ENCODE measurements around the gene KCNJ16. TPM values are rescaled to one million over a fixed set of nuclear protein-coding genes. Genes with fewer than 3 reads are reported as not detected.

The KCNJ16 gene
- polyA plus RNA-seq, 2 of the 4 experiments (the other 2 are of a cell fraction): 0.87 to 1.6 TPM

DNA sequence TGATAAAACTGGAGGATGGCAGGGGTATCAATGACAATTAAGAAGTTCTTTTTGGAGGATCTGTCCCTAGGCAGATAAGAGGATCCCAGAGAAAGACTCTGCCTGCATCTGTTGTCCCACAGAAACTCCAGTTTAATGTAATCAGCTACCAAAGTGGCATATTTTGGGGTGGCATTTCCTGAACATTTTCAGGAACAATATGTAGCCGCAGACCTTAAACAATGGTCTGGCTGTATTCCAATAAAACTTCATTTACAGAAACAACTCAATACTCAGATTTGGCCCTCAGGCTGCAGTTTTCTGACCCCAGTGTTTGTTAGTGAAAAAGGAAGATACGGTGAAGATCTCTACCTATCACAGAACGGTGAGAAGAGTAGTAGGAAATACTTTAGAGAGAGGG is 46.1 kb downstream of the KCNJ16 start:
- ChIA-PET CTCF (interaction anchor here (1.0 kb wide), 1 partner anchor 514 kb away, joined by 3 read pairs; no protein-coding TSS in a partner anchor), POLR2A (no interaction called here)
- ATAC-seq (no peak), FAIRE-seq (no peak), DNase-seq (ENCODE audit: low read depth in 1 of 2, low spot score in 1 of 2) (no peak)
- Histone ChIP-seq H3K4me3 (no peak overlapping the region), H3K9me3 (no peaks in the 10 kb centered on the region), H3K4me1 (peaks cover 8% of the 10 kb centered on the region; the same call in 2 of the 3 replicates), H3K4me2 (no peak overlapping the region), H3K27ac (no peak overlapping the region)
- no peak for TF ChIP-seq HOXB5 (CRISPR knock-in tag; IDR thresholded peaks at IDR 0.05)
- TF ChIP-seq ZSCAN20 (CRISPR knock-in tag; IDR thresholded peaks at IDR 0.05): no peak
- no peak for TF ChIP-seq SMC3 (IDR thresholded peaks at IDR 0.05)
- TF ChIP-seq, protein P1, sequence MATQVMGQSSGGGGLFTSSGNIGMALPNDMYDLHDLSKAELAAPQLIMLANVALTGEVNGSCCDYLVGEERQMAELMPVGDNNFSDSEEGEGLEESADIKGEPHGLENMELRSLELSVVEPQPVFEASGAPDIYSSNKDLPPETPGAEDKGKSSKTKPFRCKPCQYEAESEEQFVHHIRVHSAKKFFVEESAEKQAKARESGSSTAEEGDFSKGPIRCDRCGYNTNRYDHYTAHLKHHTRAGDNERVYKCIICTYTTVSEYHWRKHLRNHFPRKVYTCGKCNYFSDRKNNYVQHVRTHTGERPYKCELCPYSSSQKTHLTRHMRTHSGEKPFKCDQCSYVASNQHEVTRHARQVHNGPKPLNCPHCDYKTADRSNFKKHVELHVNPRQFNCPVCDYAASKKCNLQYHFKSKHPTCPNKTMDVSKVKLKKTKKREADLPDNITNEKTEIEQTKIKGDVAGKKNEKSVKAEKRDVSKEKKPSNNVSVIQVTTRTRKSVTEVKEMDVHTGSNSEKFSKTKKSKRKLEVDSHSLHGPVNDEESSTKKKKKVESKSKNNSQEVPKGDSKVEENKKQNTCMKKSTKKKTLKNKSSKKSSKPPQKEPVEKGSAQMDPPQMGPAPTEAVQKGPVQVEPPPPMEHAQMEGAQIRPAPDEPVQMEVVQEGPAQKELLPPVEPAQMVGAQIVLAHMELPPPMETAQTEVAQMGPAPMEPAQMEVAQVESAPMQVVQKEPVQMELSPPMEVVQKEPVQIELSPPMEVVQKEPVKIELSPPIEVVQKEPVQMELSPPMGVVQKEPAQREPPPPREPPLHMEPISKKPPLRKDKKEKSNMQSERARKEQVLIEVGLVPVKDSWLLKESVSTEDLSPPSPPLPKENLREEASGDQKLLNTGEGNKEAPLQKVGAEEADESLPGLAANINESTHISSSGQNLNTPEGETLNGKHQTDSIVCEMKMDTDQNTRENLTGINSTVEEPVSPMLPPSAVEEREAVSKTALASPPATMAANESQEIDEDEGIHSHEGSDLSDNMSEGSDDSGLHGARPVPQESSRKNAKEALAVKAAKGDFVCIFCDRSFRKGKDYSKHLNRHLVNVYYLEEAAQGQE (IDR thresholded peaks at IDR 0.05): no peak
- no peak for TF ChIP-seq HEYL (CRISPR knock-in tag; IDR thresholded peaks at IDR 0.05)
- no peak for TF ChIP-seq CBX2 (IDR thresholded peaks at IDR 0.05; ENCODE audit: borderline replicate concordance, low read depth)
- TF ChIP-seq CEBPB (IDR thresholded peaks at IDR 0.05): no peak
- no peak for TF ChIP-seq FOXS1 (CRISPR knock-in tag; IDR thresholded peaks at IDR 0.05)
- TF ChIP-seq, protein P2, sequence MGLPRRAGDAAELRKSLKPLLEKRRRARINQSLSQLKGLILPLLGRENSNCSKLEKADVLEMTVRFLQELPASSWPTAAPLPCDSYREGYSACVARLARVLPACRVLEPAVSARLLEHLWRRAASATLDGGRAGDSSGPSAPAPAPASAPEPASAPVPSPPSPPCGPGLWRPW (IDR thresholded peaks at IDR 0.05): no peak
- TF ChIP-seq RCOR1 (IDR thresholded peaks at IDR 0.05; ENCODE audit: low read depth, low read length): no peak
- TF ChIP-seq KDM1A (IDR thresholded peaks at IDR 0.05; ENCODE audit: low read depth): no peak
- TF ChIP-seq, protein P3, sequence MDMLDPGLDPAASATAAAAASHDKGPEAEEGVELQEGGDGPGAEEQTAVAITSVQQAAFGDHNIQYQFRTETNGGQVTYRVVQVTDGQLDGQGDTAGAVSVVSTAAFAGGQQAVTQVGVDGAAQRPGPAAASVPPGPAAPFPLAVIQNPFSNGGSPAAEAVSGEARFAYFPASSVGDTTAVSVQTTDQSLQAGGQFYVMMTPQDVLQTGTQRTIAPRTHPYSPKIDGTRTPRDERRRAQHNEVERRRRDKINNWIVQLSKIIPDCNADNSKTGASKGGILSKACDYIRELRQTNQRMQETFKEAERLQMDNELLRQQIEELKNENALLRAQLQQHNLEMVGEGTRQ (IDR thresholded peaks at IDR 0.05): no peak
- no peak for TF ChIP-seq RAD21 (conservative IDR thresholded peaks at IDR 0.05 in 1 of 2, IDR thresholded peaks at IDR 0.05 in 1 of 2)
- 81% methylated on average over 3 of the region's 3 CpGs for WGBS (ENCODE audit: missing lambda C conversion rate)

DNA sequence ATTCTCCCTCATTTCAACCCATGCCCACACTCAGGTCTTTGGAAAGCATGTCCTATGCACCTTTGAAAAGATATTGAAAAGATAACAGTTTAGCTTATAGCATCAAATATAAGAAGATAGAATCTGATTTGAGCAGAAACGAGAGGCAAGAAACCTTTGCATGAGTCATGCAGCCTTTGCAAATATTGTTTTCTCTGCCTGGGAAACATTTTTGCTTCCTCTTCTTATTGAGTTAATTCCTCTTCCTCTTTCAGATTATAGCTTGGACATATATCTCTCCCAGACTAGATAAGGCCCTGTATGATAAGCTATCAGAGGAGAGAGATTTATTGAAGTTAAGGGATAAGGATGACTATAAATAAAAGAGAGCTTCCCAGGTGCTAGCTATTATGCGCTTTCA is 48.2 kb downstream of the KCNJ16 start:
- Histone ChIP-seq H3K9me3 (no peaks in the 10 kb centered on the region), H3K4me2 (peak overlapping the region; percentile 24), H3K4me3 (no peak overlapping the region), H3K27ac (no peak overlapping the region), H3K4me1 (peaks cover 8% of the 10 kb centered on the region; the same call in 2 of the 3 replicates)
- ATAC-seq (no peak), FAIRE-seq (no peak), DNase-seq (ENCODE audit: low read depth in 1 of 2, low spot score in 1 of 2) (no peak)
- POLR2A ChIA-PET: no interaction called here
- 47% methylated on average over 2 of the region's 2 CpGs for whole genome bisulfite sequencing (ENCODE audit: missing lambda C conversion rate)
- TF ChIP-seq FOSL2 (IDR thresholded peaks at IDR 0.05): 0 out of 2 replicates have a peak, but pooled peaks have one; percentile 6
- peak; percentile 75 for TF ChIP-seq FOSL2 (CRISPR knock-in tag; IDR thresholded peaks at IDR 0.05)
- TF ChIP-seq, protein P4, sequence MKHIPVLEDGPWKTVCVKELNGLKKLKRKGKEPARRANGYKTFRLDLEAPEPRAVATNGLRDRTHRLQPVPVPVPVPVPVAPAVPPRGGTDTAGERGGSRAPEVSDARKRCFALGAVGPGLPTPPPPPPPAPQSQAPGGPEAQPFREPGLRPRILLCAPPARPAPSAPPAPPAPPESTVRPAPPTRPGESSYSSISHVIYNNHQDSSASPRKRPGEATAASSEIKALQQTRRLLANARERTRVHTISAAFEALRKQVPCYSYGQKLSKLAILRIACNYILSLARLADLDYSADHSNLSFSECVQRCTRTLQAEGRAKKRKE (CRISPR knock-in tag; IDR thresholded peaks at IDR 0.05; ENCODE audit: low read depth): no peak
- CTCF ChIA-PET: interaction anchor here (0.6 to 1.6 kb wide), 3 partner anchors 13 to 554 kb away, joined by 3 read pairs; no protein-coding TSS in a partner anchor

DNA sequence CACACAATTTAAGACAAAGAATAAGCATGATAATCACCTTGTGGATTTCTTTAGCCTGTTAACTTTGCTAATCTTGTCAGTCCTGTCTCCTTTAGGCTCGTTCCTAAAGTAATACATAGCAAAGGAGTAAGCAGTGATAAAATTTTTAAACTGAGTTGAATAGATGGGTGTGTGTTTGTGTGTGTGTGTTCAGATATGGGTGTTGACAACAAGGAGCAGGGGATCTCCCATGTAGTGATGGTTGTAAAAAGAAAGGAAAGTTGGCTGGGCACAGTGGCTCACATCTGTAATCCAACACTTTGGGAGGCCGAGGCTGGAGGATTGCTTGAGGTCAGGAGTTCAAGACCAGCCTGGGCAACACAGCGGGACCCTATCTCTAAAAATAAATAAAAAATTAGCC is 49.7 kb downstream of the KCNJ16 start:
- FAIRE-seq: no peak
- Histone ChIP-seq H3K4me2 (no peak overlapping the region), H3K4me1 (peaks cover 8% of the 10 kb centered on the region; the same call in 2 of the 3 replicates), H3K4me3 (no peak overlapping the region), H3K27ac (no peak overlapping the region), H3K9me3 (no peaks in the 10 kb centered on the region)
- CTCF ChIA-PET: interaction anchor here (1.4 kb wide), 1 partner anchor 556 kb away, joined by 3 read pairs; no protein-coding TSS in a partner anchor
- POLR2A ChIA-PET: no interaction called here
- WGBS (ENCODE audit: missing lambda C conversion rate): 61% methylated on average over 3 of the region's 3 CpGs
- no peak for DNase-seq (ENCODE audit: low read depth in 1 of 2, low spot score in 1 of 2)
- no peak for ATAC-seq
- TF ChIP-seq, protein P1 (IDR thresholded peaks at IDR 0.05): no peak
- TF ChIP-seq, protein P5, sequence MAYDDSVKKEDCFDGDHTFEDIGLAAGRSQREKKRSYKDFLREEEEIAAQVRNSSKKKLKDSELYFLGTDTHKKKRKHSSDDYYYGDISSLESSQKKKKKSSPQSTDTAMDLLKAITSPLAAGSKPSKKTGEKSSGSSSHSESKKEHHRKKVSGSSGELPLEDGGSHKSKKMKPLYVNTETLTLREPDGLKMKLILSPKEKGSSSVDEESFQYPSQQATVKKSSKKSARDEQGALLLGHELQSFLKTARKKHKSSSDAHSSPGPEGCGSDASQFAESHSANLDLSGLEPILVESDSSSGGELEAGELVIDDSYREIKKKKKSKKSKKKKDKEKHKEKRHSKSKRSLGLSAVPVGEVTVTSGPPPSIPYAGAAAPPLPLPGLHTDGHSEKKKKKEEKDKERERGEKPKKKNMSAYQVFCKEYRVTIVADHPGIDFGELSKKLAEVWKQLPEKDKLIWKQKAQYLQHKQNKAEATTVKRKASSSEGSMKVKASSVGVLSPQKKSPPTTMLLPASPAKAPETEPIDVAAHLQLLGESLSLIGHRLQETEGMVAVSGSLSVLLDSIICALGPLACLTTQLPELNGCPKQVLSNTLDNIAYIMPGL (CRISPR knock-in tag; IDR thresholded peaks at IDR 0.05; ENCODE audit: borderline replicate concordance): no peak
- no peak for TF ChIP-seq NFE2L2 (conservative IDR thresholded peaks at IDR 0.05; ENCODE audit: low read length)

Measured in A549 (cell line).